ENCODE measurements around the gene BEST1.

GRCh38 chr11:61999141-61999975 is 49.2 kb downstream of the BEST1 start:
- no peak for TF ChIP-seq HIC2 (CRISPR knock-in tag; IDR thresholded peaks at IDR 0.05; ENCODE audit: low read depth)
- no peak for TF ChIP-seq HNRNPLL (IDR thresholded peaks at IDR 0.05; ENCODE audit: low read depth, low read length, poor library complexity, severe bottlenecking)
- TF ChIP-seq ELF4 (CRISPR knock-in tag; IDR thresholded peaks at IDR 0.05; ENCODE audit: borderline replicate concordance): no peak
- TF ChIP-seq EZH2 (conservative IDR thresholded peaks at IDR 0.05; ENCODE audit: low read depth, low read length): no peak
